SH-SY5Y (cell line): ENCODE results near the gene ZHX3.

ENCODE experiments used
- GATA2 ChIP-seq: IDR thresholded peaks from 2 replicates; pipeline ENCODE4 v1.6.1; 2011; ENCODE audit warnings: mild to moderate bottlenecking, low read depth, low read length
- GATA3 ChIP-seq: IDR thresholded peaks from 2 replicates; pipeline ENCODE4 v1.6.1; 2011; ENCODE audit warnings: low read depth, mild to moderate bottlenecking, low read length, moderate library complexity

DNA sequence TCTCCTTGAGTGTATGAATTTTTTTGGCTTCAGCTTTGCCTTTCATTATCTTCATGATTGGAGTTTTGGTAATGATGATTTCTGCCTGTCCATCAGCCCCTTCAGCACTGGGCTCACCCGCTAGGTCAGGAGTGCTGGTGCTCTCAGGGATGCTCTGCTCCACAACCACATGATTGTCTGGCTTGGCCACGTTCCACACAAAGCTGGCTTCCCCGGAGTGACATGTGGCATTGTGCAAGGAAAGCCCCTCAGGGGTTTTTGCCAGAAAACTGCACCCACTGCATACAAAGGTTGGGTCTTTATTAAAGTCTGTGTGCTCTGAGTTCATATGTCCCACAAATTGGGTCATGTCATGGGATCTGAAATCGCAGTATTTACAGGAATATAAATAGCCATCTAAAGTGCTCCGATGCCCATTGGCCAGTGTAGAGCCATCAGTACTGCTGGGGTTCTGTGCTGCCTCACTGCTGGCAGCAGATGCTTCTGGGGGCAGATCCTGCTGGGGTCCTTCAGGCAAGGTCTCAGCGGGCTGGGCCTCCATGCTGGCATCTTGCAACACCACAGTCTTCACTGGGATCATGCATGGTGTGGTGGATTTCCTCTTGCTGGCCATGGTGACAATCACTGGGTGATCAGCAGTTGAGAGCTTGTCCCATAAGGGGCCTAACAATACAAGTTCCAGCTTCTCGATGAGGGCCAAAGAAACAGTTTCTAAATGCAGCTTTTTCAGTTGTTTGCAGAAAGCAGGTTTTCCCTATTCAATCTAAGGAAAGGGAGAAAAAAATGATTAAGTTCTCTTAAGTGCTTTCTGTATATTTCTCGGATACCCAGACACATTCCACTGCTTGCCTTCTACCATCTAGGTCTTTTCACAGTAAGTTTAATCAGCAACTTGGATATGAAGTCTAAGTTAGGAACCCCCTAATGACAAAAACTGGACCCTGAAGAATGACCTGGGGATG, 112.9 kb downstream of the ZHX3 start:
- TF ChIP-seq GATA2 (no peak), GATA3 (no peak)
